Colonic mucosa (tissue), 4 donors: ENCODE data around the gene APBB2. TPM values are rescaled to one million over a fixed set of nuclear protein-coding genes. Genes with fewer than 3 reads are reported as not detected.
A peak's percentile ranks its signal among the peaks of the same experiment; 100 is the strongest.

Source experiments
- DNase-seq: peaks from one replicate; pipeline ENCODE4 v3.0.0-alpha.2; 2020
- H3K27ac ChIP-seq: fragments of 200-600 bp; one replicate; pipeline ENCODE4 v1.8.0; 2021
- H3K27me3 ChIP-seq: fragments of 200-600 bp; one replicate; pipeline ENCODE4 v1.8.0; 2021
- H3K36me3 ChIP-seq: fragments of 200-600 bp; one replicate; pipeline ENCODE4 v1.8.0; 2021
- H3K4me1 ChIP-seq: fragments of 200-600 bp; one replicate; pipeline ENCODE4 v1.8.0; 2021; ENCODE audit warnings: mild to moderate bottlenecking
- H3K4me3 ChIP-seq: fragments of 200-600 bp; one replicate; pipeline ENCODE4 v1.8.0; 2021
- H3K9ac ChIP-seq, 2 donors: one replicate each; pipeline ENCODE4 v1.7.0; 2013; ENCODE audit warnings: control low read depth in 2 of 2, low read depth in 2 of 2, low read length in 2 of 2
- H3K9me3 ChIP-seq: fragments of 200-600 bp; one replicate; pipeline ENCODE4 v1.8.0; 2021
- CTCF ChIP-seq: fragments of 200-600 bp; IDR thresholded peaks from one replicate; pipeline ENCODE4 v1.8.0; 2022; ENCODE audit warnings: antibody characterized with exemption, mild to moderate bottlenecking
- intact Hi-C: fragments of 100-400 bp; cut with DNase I; formaldehyde crosslinking; loops from one replicate; pipeline ENCODE4 v1.14.1; 2022
- total RNA-seq, 2 donors: library from RNA; stranded (reverse); fragmentation: NEBNext Ultra II Directional in 1 of 2; extraction: Animal tissue kit (Norgen Biotek cat#: 25700) in 1 of 2; gene quantifications; one replicate each; pipeline ENCODE4 v1.2.1, GENCODE V29; 2021
- donor health status: healthy.
- donor health status: DM: no; HTN: no; CAD: no.
- donor health status: DM: no; HTN: no; CAD: no.

APBB2 gene
- total RNA-seq, 2 donors from 2014 or later = 22.8 to 27.5 TPM

GRCh38 chr4:41133454-41134018, 80.8 kb downstream of the APBB2 start:
- intact Hi-C loops = no loop called here
- Histone ChIP-seq H3K4me3 (no peak overlapping the region), H3K9me3 (no peaks in the 10 kb centered on the region), H3K36me3 (no peaks in the 10 kb centered on the region), H3K4me1 (peaks cover 10% of the 10 kb centered on the region), H3K27ac (peak overlapping the region; percentile 34), H3K9ac (no peak overlapping the region), H3K27me3 (no peaks in the 10 kb centered on the region)
- no peak for DNase-seq
- TF ChIP-seq CTCF = no peak

GRCh38 chr4:41132055-41132683, 82.2 kb downstream of the APBB2 start:
- intact Hi-C loops = no loop called here
- TF ChIP-seq CTCF = no peak
- no peaks in the 10 kb centered on the region for H3K36me3 ChIP-seq
- no peak overlapping the region for H3K9ac ChIP-seq
- peak; percentile 59 for DNase-seq
- H3K4me3 ChIP-seq = no peak overlapping the region
- H3K27me3 ChIP-seq = no peaks in the 10 kb centered on the region
- no peak overlapping the region for H3K27ac ChIP-seq
- peaks cover 10% of the 10 kb centered on the region for H3K4me1 ChIP-seq
- H3K9me3 ChIP-seq = no peaks in the 10 kb centered on the region

- Histone ChIP-seq H3K27ac (no peak overlapping the region), H3K4me1 (peaks cover 10% of the 10 kb centered on the region), H3K9me3 (no peaks in the 10 kb centered on the region), H3K9ac (no peak overlapping the region), H3K4me3 (no peak overlapping the region), H3K36me3 (no peaks in the 10 kb centered on the region), H3K27me3 (no peaks in the 10 kb centered on the region)
- intact Hi-C loops = no loop called here
- no peak for DNase-seq
- no peak for TF ChIP-seq CTCF
These were observed 84.4 kb downstream of the APBB2 start for GRCh38 chr4:41129936-41130440.

GRCh38 chr4:41129128-41129754, 85.1 kb downstream of the APBB2 start:
- Histone ChIP-seq H3K27ac (no peak overlapping the region), H3K4me1 (peaks cover 5% of the 10 kb centered on the region), H3K4me3 (no peak overlapping the region), H3K9ac (no peak overlapping the region), H3K36me3 (no peaks in the 10 kb centered on the region), H3K27me3 (no peaks in the 10 kb centered on the region), H3K9me3 (no peaks in the 10 kb centered on the region)
- intact Hi-C loops = no loop called here
- DNase-seq = no peak
- TF ChIP-seq CTCF = no peak

GRCh38 chr4:41125558-41126311, 88.6 kb downstream of the APBB2 start:
- Histone ChIP-seq H3K4me3 (no peak overlapping the region), H3K36me3 (no peaks in the 10 kb centered on the region), H3K4me1 (peaks cover 5% of the 10 kb centered on the region), H3K27me3 (no peaks in the 10 kb centered on the region), H3K9me3 (no peaks in the 10 kb centered on the region), H3K9ac (no peak overlapping the region), H3K27ac (no peak overlapping the region)
- intact Hi-C loops = no loop called here
- TF ChIP-seq CTCF = no peak
- DNase-seq = no peak
